Neural crest cell (in vitro differentiated cells): ENCODE results near the gene TRAPPC14. TPM values are rescaled to one million over a fixed set of nuclear protein-coding genes. Genes with fewer than 3 reads are reported as not detected.
A peak's percentile ranks its signal among the peaks of the same experiment; 100 is the strongest.
"Not testable (repeated sequence)": the region's sequence is repeated elsewhere in the genome, so short reads cannot be mapped to it uniquely, and the experiment has no call there.

Experiments
- DNase-seq: peaks from one replicate; pipeline ENCODE4 v3.0.0; 2021; ENCODE audit warnings: low read depth, mixed read lengths, low spot score
- H3K27ac Mint-ChIP-seq: one replicate; pipeline ENCODE4 v1.8.0; 2021; ENCODE audit warnings: mild to moderate bottlenecking, mixed read lengths; ENCODE audit not compliant: unreplicated experiment
- H3K27me3 Mint-ChIP-seq: 2 replicates; pipeline ENCODE4 v1.8.0; 2021; ENCODE audit warnings: low read depth, mild to moderate bottlenecking, mixed read lengths
- H3K36me3 Mint-ChIP-seq: 2 replicates; pipeline ENCODE4 v1.8.0; 2021; ENCODE audit warnings: low read depth, mild to moderate bottlenecking, mixed read lengths
- H3K4me1 Mint-ChIP-seq: 2 replicates; pipeline ENCODE4 v1.8.0; 2021; ENCODE audit warnings: mixed read lengths
- H3K4me3 Mint-ChIP-seq: one replicate; pipeline ENCODE4 v1.8.0; 2021; ENCODE audit warnings: mild to moderate bottlenecking, mixed read lengths
- H3K9me3 Mint-ChIP-seq: 2 replicates; pipeline ENCODE4 v1.8.0; 2021; ENCODE audit warnings: mixed read lengths
- CTCF ChIP-seq: fragments of 200-600 bp; sonication (generic); conservative IDR thresholded peaks from 2 replicates; pipeline ENCODE4 v1.5.0; 2021; ENCODE audit warnings: antibody characterized with exemption, mild to moderate bottlenecking
- long read RNA-seq: library from polyadenylated mRNA; unstranded; transcript quantifications from one replicate; pipeline ENCODE4 v2.0.0, GENCODE V29; 2020
- total RNA-seq: library from RNA; stranded (reverse); gene quantifications from 2 replicates; pipeline ENCODE4 v1.2.1, GENCODE V29; 2021

Gene TRAPPC14
- total RNA-seq = 32.0 and 33.9 TPM in 2 replicates
- long read RNA-seq, partial matches to known transcripts = 1 of 3 reads
- long read RNA-seq, other reads (novel, unspliced or antisense) = 2 of 3 reads

GRCh38 chr7:100158229-100159098, at the start of gene TRAPPC14:
Gene TRAPPC14 (minus strand): TSS chr7:100158723. CDS start chr7:100158499, 224 bp downstream.
- H3K4me1 Mint-ChIP-seq = peaks cover 22% of the 10 kb centered on the region
- H3K9me3 Mint-ChIP-seq = no peaks in the 10 kb centered on the region
- H3K27me3 Mint-ChIP-seq = no peaks in the 10 kb centered on the region
- H3K4me3 Mint-ChIP-seq = peak within 1 kb of the TSS; percentile 93
- peak; percentile 92 for DNase-seq
- no peak for TF ChIP-seq CTCF
- peak within 1 kb of the TSS; percentile 85 for H3K27ac Mint-ChIP-seq
- H3K36me3 Mint-ChIP-seq = no peaks in the 10 kb centered on the region

GRCh38 chr7:100204454-100204853, 45.9 kb upstream of the TRAPPC14 start:
- H3K27ac Mint-ChIP-seq = no peak overlapping the region
- H3K36me3 Mint-ChIP-seq = no peaks in the 10 kb centered on the region
- peaks cover 20% of the 10 kb centered on the region for H3K4me1 Mint-ChIP-seq
- TF ChIP-seq CTCF = no peak
- no peak overlapping the region for H3K4me3 Mint-ChIP-seq
- no peaks in the 10 kb centered on the region for H3K9me3 Mint-ChIP-seq
- no peak for DNase-seq
- peaks cover 7% of the 10 kb centered on the region for H3K27me3 Mint-ChIP-seq

- Mint-ChIP-seq H3K27me3 (peaks cover 7% of the 10 kb centered on the region), H3K4me1 (peaks cover 23% of the 10 kb centered on the region), H3K27ac (no peak overlapping the region), H3K36me3 (no peaks in the 10 kb centered on the region), H3K4me3 (no peak overlapping the region), H3K9me3 (no peaks in the 10 kb centered on the region)
- TF ChIP-seq CTCF = no peak
- no peak for DNase-seq
Observed at GRCh38 chr7:100200693-100201092, 42.2 kb upstream of the TRAPPC14 start.

DNA sequence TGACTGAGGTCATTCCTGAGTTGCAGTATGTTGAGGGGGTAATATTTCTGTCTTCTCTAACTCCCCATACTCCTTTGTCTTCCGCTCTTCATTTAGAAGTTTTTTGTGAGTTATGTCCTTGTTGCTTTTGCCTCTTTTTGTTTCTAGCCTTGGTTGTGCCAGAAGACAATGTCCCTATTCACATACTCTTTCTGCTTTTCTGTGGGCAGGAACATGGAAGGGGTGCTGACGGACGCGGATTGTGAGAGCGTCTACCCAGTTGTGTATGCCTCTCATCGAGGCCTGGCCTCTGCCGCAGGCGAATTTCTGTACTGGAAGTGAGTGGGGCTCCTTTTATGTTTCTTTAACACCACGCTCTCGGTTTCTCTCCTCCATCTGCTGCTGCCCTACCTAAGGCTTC, 39.7 kb upstream of the TRAPPC14 start:
- Mint-ChIP-seq H3K36me3 (no peaks in the 10 kb centered on the region), H3K27ac (no peak overlapping the region)

GRCh38 chr7:100195901-100196322, 37.4 kb upstream of the TRAPPC14 start:
- H3K27me3 Mint-ChIP-seq, DNase-seq, H3K4me3 Mint-ChIP-seq, H3K27ac Mint-ChIP-seq, H3K9me3 Mint-ChIP-seq, H3K36me3 Mint-ChIP-seq: not testable (repeated sequence)
- H3K4me1 Mint-ChIP-seq = peaks cover 17% of the 10 kb centered on the region

More for the DNA sequence above, 39.7 kb upstream of the TRAPPC14 start:
- DNase-seq = no peak
- Mint-ChIP-seq H3K9me3 (no peaks in the 10 kb centered on the region), H3K4me3 (no peak overlapping the region), H3K27me3 (peaks cover 7% of the 10 kb centered on the region), H3K4me1 (peaks cover 23% of the 10 kb centered on the region)
- TF ChIP-seq CTCF = no peak

GRCh38 chr7:100195222-100195621, 36.7 kb upstream of the TRAPPC14 start:
- Mint-ChIP-seq H3K4me3 (no peak overlapping the region), H3K9me3 (no peaks in the 10 kb centered on the region), H3K27me3 (peaks cover 2% of the 10 kb centered on the region), H3K4me1 (peaks cover 12% of the 10 kb centered on the region), H3K36me3 (no peaks in the 10 kb centered on the region), H3K27ac (no peak overlapping the region)
- DNase-seq = no peak
- TF ChIP-seq CTCF = no peak
